NCI-H2107 treated with DMSO at 0.1 percent for 48 hours (cell line): Measurements from ENCODE around the gene RHOBTB1.
A peak's percentile ranks its signal among the peaks of the same experiment; 100 is the strongest.
"Not testable (repeated sequence)": the region's sequence is repeated elsewhere in the genome, so short reads cannot be mapped to it uniquely, and the experiment has no call there.

Experiments used
- DNase-seq: peaks from one replicate; lab custom pipeline; 2025; ENCODE audit not compliant: unreplicated experiment; lab: John Stamatoyannopoulos, UW

RHOBTB1 gene

DNA sequence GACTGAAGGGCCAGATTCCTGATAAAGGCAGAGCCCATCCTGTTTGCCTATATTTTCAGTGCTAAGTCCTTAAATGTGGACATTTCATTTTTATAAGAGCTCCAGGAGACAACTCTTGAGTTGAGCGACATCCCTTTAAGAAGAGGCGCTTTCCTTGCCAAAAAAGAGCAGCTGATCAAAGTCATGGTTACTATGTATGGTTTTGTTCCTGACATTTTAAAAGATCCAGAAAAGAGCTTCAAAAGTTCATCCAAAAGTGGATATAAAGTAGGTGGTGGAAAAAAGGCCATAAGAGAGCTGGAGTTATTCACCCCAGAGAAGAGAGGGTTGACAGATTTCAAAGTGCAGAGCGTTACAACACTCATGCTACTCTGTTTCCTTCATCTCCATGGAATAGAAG is 36.7 kb downstream of the RHOBTB1 start:
- no peak for DNase-seq

GRCh38 chr10:60906825-60907224 is 37.2 kb downstream of the RHOBTB1 start:
- not testable (repeated sequence) for DNase-seq

DNA sequence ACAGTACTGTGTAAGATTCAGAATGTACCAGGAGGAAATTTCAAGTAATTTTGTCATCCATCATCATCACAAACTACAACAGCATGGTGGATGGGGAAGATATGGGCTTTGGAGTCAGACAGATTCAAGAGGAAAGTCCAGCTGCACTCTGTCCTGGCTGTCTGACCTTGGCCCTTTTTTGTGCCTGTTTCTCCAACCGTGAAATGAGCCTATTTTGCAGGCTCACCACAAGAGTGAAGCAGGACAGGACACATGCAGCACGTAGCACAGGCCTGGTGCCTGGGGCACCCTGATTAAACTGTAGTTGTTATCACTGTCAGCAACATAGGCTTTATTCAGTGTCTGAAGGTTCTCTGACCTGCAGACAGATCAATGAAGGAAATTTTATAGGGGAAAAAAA is 37.6 kb downstream of the RHOBTB1 start:
- no peak for DNase-seq

DNA sequence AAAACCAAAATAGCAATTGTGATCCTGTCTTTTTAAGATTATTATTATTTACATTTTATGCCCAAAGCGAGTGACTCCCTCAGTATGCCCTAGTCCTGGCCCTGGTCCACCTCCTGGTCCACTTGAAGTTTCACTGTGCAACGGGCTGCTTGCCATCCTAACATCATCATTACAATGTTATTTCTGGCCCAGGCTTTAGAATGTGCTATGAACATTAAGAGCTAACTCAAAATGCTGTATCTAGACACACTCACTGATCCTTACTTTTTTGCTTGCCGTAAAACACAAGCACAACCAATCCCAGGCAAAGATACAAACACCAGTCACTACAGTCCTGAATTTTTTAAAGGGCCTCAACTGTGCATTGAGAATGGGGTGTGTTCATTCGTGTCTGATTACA is 38.4 kb downstream of the RHOBTB1 start:
- no peak for DNase-seq

GRCh38 chr10:60903096-60903495 is 40.9 kb downstream of the RHOBTB1 start:
- no peak for DNase-seq

GRCh38 chr10:60901561-60902235 is 42.3 kb downstream of the RHOBTB1 start:
- no peak for DNase-seq

GRCh38 chr10:60899266-60899665 is 44.7 kb downstream of the RHOBTB1 start:
- no peak for DNase-seq

DNA sequence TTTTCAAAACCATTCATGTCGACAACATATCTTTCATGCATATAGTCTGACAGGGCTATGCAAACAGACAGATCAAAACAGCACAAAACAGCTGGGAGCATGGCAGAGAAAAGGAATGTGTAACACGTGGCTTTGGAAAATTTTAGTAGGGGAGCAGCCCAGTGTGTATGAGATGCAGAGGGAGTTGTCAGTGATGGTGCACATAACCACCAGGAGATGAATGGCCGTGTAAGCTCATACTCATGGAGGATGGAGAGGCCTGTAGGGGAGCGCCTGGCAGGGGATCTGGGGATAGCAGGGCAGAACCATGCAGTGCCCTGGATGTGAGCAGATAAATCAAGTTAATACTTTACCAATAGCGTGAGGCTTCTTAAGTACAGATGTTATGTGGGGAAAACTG is 45.7 kb downstream of the RHOBTB1 start:
- DNase-seq = no peak

DNA sequence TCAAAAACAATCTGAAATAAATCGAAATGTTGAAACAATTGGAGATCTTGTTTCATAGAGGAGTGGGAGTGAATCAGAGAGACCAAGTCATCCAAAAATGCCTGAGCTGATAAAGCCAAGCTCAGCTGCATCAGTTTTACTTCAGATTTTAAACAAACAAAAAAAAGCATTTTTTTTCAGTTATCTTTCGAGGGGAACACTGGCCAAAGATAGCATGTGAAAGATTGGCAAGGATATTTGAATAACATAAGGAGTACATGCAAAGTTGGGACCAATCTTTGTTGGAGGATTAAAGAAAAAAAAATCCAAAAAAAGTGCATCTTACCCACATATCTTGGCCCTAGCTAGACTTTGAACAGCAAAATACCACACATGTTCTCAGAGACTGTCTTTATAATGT is 47.2 kb downstream of the RHOBTB1 start:
- DNase-seq = no peak

GRCh38 chr10:60896033-60896432 is 48.0 kb downstream of the RHOBTB1 start:
- DNase-seq = no peak

DNA sequence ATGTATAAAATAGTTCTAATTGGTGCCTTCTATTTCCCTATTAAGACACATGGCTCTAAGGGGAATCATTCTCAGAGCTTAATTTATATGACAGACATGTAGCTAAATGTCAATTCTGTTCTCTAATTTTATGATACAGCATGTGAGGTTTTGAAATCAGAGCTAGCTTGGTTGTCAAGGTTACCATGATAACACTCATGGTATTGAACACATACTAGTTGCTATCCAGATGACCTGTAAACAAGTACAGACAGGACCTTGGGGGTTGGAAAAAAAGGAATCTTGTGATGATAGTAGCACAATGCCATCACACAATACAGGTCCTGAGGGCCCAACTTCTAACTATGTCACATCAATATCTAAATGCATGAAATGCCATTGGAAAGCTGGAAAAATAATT is 49.2 kb downstream of the RHOBTB1 start:
- no peak for DNase-seq

- no peak for DNase-seq
Measured at GRCh38 chr10:60893231-60893630, 50.8 kb downstream of the RHOBTB1 start.

GRCh38 chr10:60892571-60892970 is 51.4 kb downstream of the RHOBTB1 start:
- DNase-seq = no peak

- no peak for DNase-seq
Measured at GRCh38 chr10:60890811-60891210, 53.2 kb downstream of the RHOBTB1 start.

- no peak for DNase-seq
Measured at GRCh38 chr10:60883187-60883586, 60.8 kb downstream of the RHOBTB1 start.

DNA sequence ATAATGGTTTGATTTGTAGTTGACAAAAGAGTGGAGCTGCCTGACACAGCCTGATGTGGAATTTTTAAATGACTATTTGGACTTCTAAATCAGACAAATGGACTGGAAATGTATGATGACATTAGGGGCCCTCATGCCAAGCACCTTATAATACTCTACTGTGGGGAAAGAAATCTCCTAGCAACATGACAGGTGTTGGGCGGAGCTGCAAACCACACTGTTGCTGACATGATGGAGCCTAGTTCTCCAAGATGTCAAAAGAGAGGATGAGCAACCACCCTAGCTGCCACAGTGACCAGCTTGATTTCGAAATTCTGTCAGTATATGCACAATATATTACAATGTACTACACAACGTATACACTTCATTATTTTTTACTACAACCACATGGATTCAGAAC is 65.8 kb downstream of the RHOBTB1 start:
- peak; percentile 21 for DNase-seq

- DNase-seq = no peak
Measured at GRCh38 chr10:60877777-60878120, 66.2 kb downstream of the RHOBTB1 start.

GRCh38 chr10:60877061-60877776 is 66.8 kb downstream of the RHOBTB1 start:
- DNase-seq = no peak

- no peak for DNase-seq
Measured at GRCh38 chr10:60873758-60874157, 70.2 kb downstream of the RHOBTB1 start.

DNA sequence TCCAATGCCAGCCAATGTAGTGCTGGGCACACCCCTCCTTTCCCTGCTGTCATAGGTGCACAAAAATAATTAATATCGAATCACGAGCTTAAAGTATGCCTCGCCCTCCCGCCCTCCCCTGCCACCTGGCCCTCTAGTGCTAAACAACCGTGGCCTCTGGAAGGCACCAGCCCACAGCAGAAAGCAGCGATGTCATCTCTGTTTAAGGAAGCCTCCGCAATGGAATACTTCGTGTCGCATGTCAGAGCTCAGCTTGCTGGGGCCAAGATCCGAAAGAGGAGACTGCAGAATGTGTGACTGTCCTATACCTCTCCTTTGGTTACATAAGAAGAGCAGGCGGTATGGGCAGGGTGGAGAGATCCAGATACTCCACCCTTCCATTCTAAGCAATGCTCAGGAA is 71.5 kb downstream of the RHOBTB1 start:
- DNase-seq = no peak

GRCh38 chr10:60871215-60871614 is 72.8 kb downstream of the RHOBTB1 start:
- no peak for DNase-seq

GRCh38 chr10:60870803-60871202 is 73.2 kb downstream of the RHOBTB1 start:
- DNase-seq = no peak

DNA sequence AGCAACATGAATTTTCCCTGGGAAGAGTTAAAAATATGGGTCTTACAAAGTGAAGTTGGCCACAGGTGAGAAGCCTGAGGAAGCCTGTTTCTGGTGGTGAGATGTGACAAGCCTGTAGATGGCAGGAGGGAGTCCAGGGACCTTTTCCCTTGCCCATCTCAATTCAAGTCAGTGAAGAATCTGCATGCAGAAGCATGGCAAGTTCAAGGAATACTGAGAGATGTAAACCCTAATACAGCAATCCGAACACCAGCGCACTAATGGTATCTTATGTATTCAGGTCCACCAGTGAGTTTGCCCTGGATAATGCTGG is 73.6 kb downstream of the RHOBTB1 start:
- no peak for DNase-seq
